GM12865 (cell line): ENCODE data around the gene MAGEA10.
"Not testable (repeated sequence)": the region's sequence is repeated elsewhere in the genome, so short reads cannot be mapped to it uniquely, and the experiment has no call there.

Source experiments
- DNase-seq: peaks from one replicate; pipeline ENCODE4 v3.0.0; 2010; ENCODE audit warnings: low read depth
- H3K4me3 ChIP-seq: 2 replicates; pipeline ENCODE4 v1.5.1; 2011; ENCODE audit warnings: mild to moderate bottlenecking, low read depth, low read length, control low read depth
- TF ChIP-seq, protein P1 (sequence below): IDR thresholded peaks from 2 replicates; pipeline ENCODE4 v1.5.1; 2011; ENCODE audit warnings: low read length, control low read depth, low read depth, inconsistent platforms; ENCODE audit not compliant: insufficient read depth; ENCODE audit errors: missing control alignments

MAGEA10 gene

DNA sequence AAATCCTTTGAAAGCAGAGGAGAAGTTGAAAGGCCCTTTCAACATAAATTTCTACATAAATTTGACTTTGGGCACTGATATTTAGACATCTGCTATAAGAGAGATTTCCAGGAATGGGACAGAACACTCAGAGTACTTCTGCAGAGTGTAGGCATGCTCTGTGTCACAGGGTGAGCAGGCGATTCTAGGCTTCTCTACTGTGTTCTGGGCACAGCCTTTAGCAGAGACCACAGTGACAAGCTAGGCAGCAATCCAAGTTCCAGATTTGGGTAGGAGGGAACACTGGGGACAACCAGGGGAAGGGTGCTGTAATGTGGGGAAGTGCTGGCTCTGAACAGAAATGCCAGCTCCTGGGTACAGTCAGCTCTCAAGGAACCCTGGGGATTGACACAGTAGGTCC is 6.9 kb downstream of the MAGEA10 start:
- TF ChIP-seq, protein P1, sequence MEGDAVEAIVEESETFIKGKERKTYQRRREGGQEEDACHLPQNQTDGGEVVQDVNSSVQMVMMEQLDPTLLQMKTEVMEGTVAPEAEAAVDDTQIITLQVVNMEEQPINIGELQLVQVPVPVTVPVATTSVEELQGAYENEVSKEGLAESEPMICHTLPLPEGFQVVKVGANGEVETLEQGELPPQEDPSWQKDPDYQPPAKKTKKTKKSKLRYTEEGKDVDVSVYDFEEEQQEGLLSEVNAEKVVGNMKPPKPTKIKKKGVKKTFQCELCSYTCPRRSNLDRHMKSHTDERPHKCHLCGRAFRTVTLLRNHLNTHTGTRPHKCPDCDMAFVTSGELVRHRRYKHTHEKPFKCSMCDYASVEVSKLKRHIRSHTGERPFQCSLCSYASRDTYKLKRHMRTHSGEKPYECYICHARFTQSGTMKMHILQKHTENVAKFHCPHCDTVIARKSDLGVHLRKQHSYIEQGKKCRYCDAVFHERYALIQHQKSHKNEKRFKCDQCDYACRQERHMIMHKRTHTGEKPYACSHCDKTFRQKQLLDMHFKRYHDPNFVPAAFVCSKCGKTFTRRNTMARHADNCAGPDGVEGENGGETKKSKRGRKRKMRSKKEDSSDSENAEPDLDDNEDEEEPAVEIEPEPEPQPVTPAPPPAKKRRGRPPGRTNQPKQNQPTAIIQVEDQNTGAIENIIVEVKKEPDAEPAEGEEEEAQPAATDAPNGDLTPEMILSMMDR, result no peak
- no peak for DNase-seq
- H3K4me3 ChIP-seq, result no peak overlapping the region

DNA sequence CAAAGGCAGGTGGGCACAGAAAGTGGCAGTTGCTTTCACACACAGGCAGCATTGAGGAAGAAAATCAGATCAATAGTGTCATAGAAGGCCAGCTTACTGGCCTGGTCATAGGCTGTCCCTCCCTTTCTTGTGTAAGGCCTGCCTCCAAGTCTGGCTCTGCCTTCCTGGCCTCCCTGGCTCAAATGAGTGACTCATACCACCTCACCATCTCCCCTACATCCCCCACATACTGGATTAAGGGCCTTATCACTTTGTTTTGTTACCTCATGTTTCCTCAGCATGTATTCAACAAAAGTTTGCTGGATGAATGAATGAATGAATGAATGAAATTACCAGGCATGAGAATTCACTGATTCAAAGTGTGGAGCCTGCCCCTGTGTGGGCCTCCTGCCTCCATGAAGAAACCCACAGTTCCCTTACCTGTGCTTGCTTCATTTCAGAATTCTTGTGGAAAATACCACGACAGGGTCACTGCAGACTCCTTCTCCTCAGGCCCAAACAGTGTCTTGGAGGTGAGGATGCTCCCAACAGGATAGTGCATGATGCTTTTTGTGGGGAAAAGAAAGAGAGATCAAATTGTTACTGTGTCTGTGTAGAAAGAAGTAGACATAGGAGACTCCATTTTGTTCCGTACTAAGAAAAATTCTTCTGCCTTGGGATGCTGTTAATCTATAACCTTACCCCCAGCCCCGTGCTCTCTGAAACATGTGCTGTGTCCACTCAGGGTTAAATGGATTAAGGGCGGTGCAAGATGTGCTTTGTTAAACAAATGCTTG is 9.1 kb downstream of the MAGEA10 start:
- DNase-seq, result not testable (repeated sequence)

GRCh38 chrX:152117305-152117704 is 21.1 kb downstream of the MAGEA10 start:
- H3K4me3 ChIP-seq, result no peak overlapping the region
- TF ChIP-seq, protein P1, result no peak
- DNase-seq, result no peak

More for the DNA sequence above, 9.1 kb downstream of the MAGEA10 start:
- not testable (repeated sequence) for H3K4me3 ChIP-seq

DNA sequence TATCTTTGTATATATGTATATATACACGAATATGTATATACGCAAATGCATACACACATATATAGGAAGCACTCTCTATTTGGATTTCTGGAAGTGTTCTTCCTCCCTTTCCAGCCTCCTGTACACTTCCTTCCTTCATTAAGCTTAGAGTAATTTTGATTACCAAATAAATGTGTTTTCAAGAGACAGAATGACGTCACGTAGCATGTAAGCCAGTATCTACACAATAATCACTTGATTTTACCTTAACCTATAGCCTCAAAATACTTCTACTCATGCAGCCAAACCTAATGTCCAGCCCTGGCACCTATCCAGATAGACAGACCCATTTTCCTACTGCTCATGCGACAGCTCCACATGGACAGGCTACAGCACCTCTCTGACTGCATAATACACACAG is 29.9 kb downstream of the MAGEA10 start:
- no peak for DNase-seq
- TF ChIP-seq, protein P1, result no peak
- no peak overlapping the region for H3K4me3 ChIP-seq

DNA sequence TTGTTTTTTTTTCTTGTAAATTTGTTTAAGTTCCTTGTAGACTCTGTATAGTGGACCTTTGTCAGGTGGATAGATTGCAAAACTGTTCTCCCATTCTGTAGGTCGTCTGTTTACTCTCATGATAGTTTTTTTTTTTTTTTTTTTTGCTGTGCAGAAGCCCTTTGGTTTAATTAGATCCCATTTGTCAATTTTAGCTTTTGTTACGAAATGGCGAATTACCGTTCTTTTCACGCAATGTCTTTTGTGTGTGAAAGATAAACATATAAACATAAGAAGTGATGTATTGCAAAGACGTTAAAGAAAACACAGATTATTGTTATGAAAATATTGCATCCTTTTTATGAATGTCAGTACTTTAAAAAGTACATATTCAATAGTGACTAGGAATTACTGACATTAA is 34.5 kb downstream of the MAGEA10 start:
- no peak overlapping the region for H3K4me3 ChIP-seq
- DNase-seq, result no peak
- TF ChIP-seq, protein P1, result no peak

DNA sequence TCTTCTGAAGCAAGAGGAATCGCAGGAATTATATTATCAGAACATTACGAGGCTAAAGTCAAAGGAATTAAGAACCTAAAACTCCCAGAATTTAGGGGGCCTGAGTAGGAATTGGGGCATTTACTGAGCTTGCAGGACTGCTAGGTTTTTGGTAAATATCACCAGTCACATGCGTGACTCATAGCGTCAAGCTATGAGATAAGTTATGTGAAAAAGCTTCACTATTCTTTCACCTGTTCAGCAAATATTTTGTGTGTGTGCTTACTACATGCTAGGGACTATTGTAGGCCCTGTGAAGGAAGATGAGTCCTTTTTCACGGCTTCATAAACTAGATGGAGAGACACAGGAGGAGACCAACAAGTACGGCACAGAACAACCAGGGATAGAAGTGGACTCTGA is 52.2 kb downstream of the MAGEA10 start:
- H3K4me3 ChIP-seq, result no peak overlapping the region
- TF ChIP-seq, protein P1, result no peak
- no peak for DNase-seq
